Stimulated activated CD4-positive, alpha-beta T cell treated with anti-CD3 and anti-CD28 coated beads, Interleukin-4, amount 100 ng/mL, for 48 hours (primary cell): Measurements from ENCODE around the gene MUSK.

ENCODE experiments used
- DNase-seq, 2 donors: peaks; one replicate each; pipeline ENCODE4 v3.0.0-alpha.2; 2020; ENCODE audit warnings: low read depth in 2 of 2

Gene MUSK

GRCh38 chr9:110668570-110669167 lies at the start of gene MUSK:
MUSK (plus strand) TSS chr9:110668791; CDS start chr9:110668905, 114 bp downstream.
- no peak for DNase-seq

- DNase-seq, result no peak
Measured at GRCh38 chr9:110619831-110620230, 48.8 kb upstream of the MUSK start.

- DNase-seq, result no peak
Measured at GRCh38 chr9:110620726-110621125, 47.9 kb upstream of the MUSK start.

GRCh38 chr9:110622368-110622767 lies 46.2 kb upstream of the MUSK start:
- no peak for DNase-seq

- DNase-seq, result no peak
Measured at GRCh38 chr9:110623462-110624025, 45.0 kb upstream of the MUSK start.

GRCh38 chr9:110626101-110626829 lies 42.3 kb upstream of the MUSK start:
- peak in 1 of 2 donors; percentile 9 for DNase-seq

GRCh38 chr9:110635589-110635988 lies 33.0 kb upstream of the MUSK start:
- DNase-seq, result no peak

- DNase-seq, result no peak
Measured at GRCh38 chr9:110638381-110638954, 30.1 kb upstream of the MUSK start.

- DNase-seq, result no peak
Measured at GRCh38 chr9:110640736-110641135, 27.9 kb upstream of the MUSK start.

- no peak for DNase-seq
Measured at GRCh38 chr9:110641293-110641692, 27.3 kb upstream of the MUSK start.

GRCh38 chr9:110648696-110649095 lies 19.9 kb upstream of the MUSK start:
- DNase-seq, result no peak

GRCh38 chr9:110650261-110650660 lies 18.3 kb upstream of the MUSK start:
- DNase-seq, result no peak

GRCh38 chr9:110650991-110651411 lies 17.6 kb upstream of the MUSK start:
- no peak for DNase-seq

GRCh38 chr9:110655754-110656641 lies 12.6 kb upstream of the MUSK start:
- DNase-seq, result no peak

- DNase-seq, result no peak
Measured at GRCh38 chr9:110659891-110660541, 8.6 kb upstream of the MUSK start.

- DNase-seq, result no peak
Measured at GRCh38 chr9:110669433-110669832, 842 bp downstream of the MUSK start.

- no peak for DNase-seq
Measured at GRCh38 chr9:110671849-110672248, 3.3 kb downstream of the MUSK start.

GRCh38 chr9:110672873-110673510 lies 4.4 kb downstream of the MUSK start:
- DNase-seq, result no peak

GRCh38 chr9:110687497-110687896 lies 18.9 kb downstream of the MUSK start:
- DNase-seq, result no peak

- no peak for DNase-seq
Measured at GRCh38 chr9:110688329-110688728, 19.7 kb downstream of the MUSK start.
